SU-DHL-6 (cell line): ENCODE results near the gene APOF.

ENCODE experiments used
- H2AFZ ChIP-seq: fragments of 200-600 bp; sonication (generic); 2 replicates; pipeline ENCODE4 v1.6.1; 2014; ENCODE audit warnings: low read depth, mild to moderate bottlenecking, moderate library complexity, mixed read lengths, antibody characterized with exemption, low read length; ENCODE audit not compliant: severe bottlenecking
- H3F3A ChIP-seq: fragments of 200-600 bp; shearing (Covaris generic); 2 replicates; pipeline ENCODE4 v1.6.0; 2016; ENCODE audit warnings: antibody characterized with exemption, mild to moderate bottlenecking; ENCODE audit not compliant: insufficient read depth
- H3K27ac ChIP-seq: fragments of 200-600 bp; sonication (generic); 2 replicates; pipeline ENCODE4 v1.5.1; 2016; ENCODE audit warnings: low read depth, mild to moderate bottlenecking, low read length, moderate library complexity, mixed read lengths
- H3K27me3 ChIP-seq: fragments of 200-600 bp; sonication (generic), shearing (Covaris generic); 2 replicates; pipeline ENCODE4 v1.6.0; 2014; ENCODE audit warnings: mild to moderate bottlenecking, low read length
- H3K36me3 ChIP-seq: fragments of 200-600 bp; sonication (generic); 2 replicates; pipeline ENCODE4 v1.6.1; 2014; ENCODE audit warnings: mild to moderate bottlenecking, low read length, mixed read lengths
- H3K4me2 ChIP-seq: fragments of 300-600, 200-600 bp; shearing (Covaris generic), sonication (generic); 2 replicates; pipeline ENCODE4 v1.6.0; 2014; ENCODE audit warnings: low read length, low read depth, mild to moderate bottlenecking; ENCODE audit not compliant: poor library complexity, severe bottlenecking
- H3K4me3 ChIP-seq: fragments of 200-600 bp; sonication (generic); 2 replicates; pipeline ENCODE4 v1.5.1; 2014; ENCODE audit warnings: antibody characterized with exemption, low read length, mild to moderate bottlenecking, mixed read lengths; ENCODE audit not compliant: insufficient read depth, poor library complexity, severe bottlenecking
- H3K79me2 ChIP-seq: fragments of 200-600 bp; sonication (generic); 2 replicates; pipeline ENCODE4 v1.6.1; 2014; ENCODE audit warnings: mild to moderate bottlenecking, low read length, moderate library complexity; ENCODE audit not compliant: insufficient read depth
- H3K9ac ChIP-seq: fragments of 200-600 bp; sonication (generic); 2 replicates; pipeline ENCODE4 v1.7.0; 2014; ENCODE audit warnings: mild to moderate bottlenecking, low read length
- H3K9me2 ChIP-seq: fragments of 200-600 bp; sonication (generic); replicated peaks from 2 replicates; pipeline ENCODE4 v1.6.1; 2014; ENCODE audit warnings: low read length; ENCODE audit not compliant: insufficient read depth
- H3K9me3 ChIP-seq: fragments of 200-600 bp; sonication (generic); 2 replicates; pipeline ENCODE4 v1.6.1; 2014; ENCODE audit warnings: low read length, mixed read lengths; ENCODE audit not compliant: insufficient read depth
- H4K20me1 ChIP-seq: fragments of 200-600 bp; sonication (generic); 2 replicates; pipeline ENCODE4 v1.6.1; 2014; ENCODE audit warnings: low read depth, mild to moderate bottlenecking, antibody characterized with exemption, low read length, moderate library complexity, mixed read lengths
- EZH2phosphoT487 ChIP-seq: fragments of 200-600 bp; sonication (generic), shearing (Covaris generic); conservative IDR thresholded peaks from 2 replicates; pipeline ENCODE4 v1.6.1; 2018; ENCODE audit warnings: mild to moderate bottlenecking, antibody characterized with exemption, low read length, moderate library complexity, mixed read lengths
- TF ChIP-seq, protein P1 (sequence below): fragments of 200-600 bp; sonication (generic); IDR thresholded peaks from one replicate; pipeline ENCODE4 v1.5.1; 2017; ENCODE audit warnings: antibody characterized with exemption, mild to moderate bottlenecking, low read length, moderate library complexity; ENCODE audit not compliant: insufficient read depth, poor library complexity, severe bottlenecking

Gene APOF

GRCh38 chr12:56334490-56334793 is 28.2 kb downstream of the APOF start:
- Histone ChIP-seq H4K20me1 (no peaks in the 10 kb centered on the region), H3K9me2 (no peaks in the 10 kb centered on the region), H3K9ac (peak overlapping the region; percentile 76), H3K4me2 (peak overlapping the region; percentile 92), H3F3A (peaks cover 28% of the 10 kb centered on the region), H3K79me2 (peaks cover 11% of the 10 kb centered on the region), H3K4me3 (peak overlapping the region; percentile 70), H2AFZ (no peak overlapping the region), H3K27ac (peak overlapping the region; percentile 86), H3K36me3 (no peaks in the 10 kb centered on the region), H3K27me3 (no peaks in the 10 kb centered on the region), H3K9me3 (no peaks in the 10 kb centered on the region)
- no peak for TF ChIP-seq EZH2phosphoT487
- TF ChIP-seq, protein P1, sequence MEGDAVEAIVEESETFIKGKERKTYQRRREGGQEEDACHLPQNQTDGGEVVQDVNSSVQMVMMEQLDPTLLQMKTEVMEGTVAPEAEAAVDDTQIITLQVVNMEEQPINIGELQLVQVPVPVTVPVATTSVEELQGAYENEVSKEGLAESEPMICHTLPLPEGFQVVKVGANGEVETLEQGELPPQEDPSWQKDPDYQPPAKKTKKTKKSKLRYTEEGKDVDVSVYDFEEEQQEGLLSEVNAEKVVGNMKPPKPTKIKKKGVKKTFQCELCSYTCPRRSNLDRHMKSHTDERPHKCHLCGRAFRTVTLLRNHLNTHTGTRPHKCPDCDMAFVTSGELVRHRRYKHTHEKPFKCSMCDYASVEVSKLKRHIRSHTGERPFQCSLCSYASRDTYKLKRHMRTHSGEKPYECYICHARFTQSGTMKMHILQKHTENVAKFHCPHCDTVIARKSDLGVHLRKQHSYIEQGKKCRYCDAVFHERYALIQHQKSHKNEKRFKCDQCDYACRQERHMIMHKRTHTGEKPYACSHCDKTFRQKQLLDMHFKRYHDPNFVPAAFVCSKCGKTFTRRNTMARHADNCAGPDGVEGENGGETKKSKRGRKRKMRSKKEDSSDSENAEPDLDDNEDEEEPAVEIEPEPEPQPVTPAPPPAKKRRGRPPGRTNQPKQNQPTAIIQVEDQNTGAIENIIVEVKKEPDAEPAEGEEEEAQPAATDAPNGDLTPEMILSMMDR: no peak

- peak within 1 kb of the TSS; percentile 70 for H2AFZ ChIP-seq
- TF ChIP-seq, protein P1: no peak
- TF ChIP-seq EZH2phosphoT487: no peak
- peaks cover 28% of the 10 kb centered on the region for H3F3A ChIP-seq
- H3K36me3 ChIP-seq: no peaks in the 10 kb centered on the region
- H3K27me3 ChIP-seq: no peaks in the 10 kb centered on the region
- H3K79me2 ChIP-seq: peaks cover 11% of the 10 kb centered on the region
- no peaks in the 10 kb centered on the region for H3K9me3 ChIP-seq
- H3K27ac ChIP-seq: peak within 1 kb of the TSS; percentile 86
- H3K4me2 ChIP-seq: peak within 1 kb of the TSS; percentile 92
- no peaks in the 10 kb centered on the region for H4K20me1 ChIP-seq
- H3K4me3 ChIP-seq: peak within 1 kb of the TSS; percentile 71
- peak within 1 kb of the TSS; percentile 76 for H3K9ac ChIP-seq
- no peaks in the 10 kb centered on the region for H3K9me2 ChIP-seq
Observed at GRCh38 chr12:56333679-56334489, 28.8 kb downstream of the APOF start, which contains the start of gene PAN2. Gene PAN2 (minus strand): TSS chr12:56334000. CDS start chr12:56333094, 906 bp downstream.

DNA sequence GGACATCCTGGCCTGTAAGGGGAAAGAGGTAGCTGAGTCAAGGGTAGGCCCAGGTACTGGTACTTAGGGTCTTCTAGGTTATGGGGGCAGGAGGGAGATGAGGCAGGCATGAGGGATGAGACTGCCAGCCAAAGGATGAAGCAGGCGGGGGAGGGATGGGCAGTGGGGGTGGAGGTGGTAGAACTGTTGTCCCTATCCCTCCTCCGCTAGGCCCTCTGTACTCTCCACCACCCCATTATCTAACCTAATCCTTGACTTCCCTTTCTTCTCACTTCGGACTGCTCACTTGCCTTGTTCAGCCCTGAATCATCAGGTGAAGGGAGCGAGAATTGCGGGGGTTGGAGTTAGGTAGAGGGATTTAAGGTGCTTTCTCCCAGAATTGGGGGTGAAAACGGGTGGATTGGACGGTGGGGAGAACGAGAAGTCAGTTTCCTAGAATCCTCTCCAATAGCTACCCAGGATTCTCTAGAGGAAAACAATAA is 29.4 kb downstream of the APOF start:
- peak overlapping the region; percentile 92 for H3K4me2 ChIP-seq
- no peaks in the 10 kb centered on the region for H3K9me3 ChIP-seq
- peaks cover 11% of the 10 kb centered on the region for H3K79me2 ChIP-seq
- no peaks in the 10 kb centered on the region for H3K36me3 ChIP-seq
- no peak for TF ChIP-seq EZH2phosphoT487
- TF ChIP-seq, protein P1: no peak
- peak overlapping the region; percentile 76 for H3K9ac ChIP-seq
- no peaks in the 10 kb centered on the region for H3K9me2 ChIP-seq
- H3K4me3 ChIP-seq: peak overlapping the region; percentile 71
- peaks cover 27% of the 10 kb centered on the region for H3F3A ChIP-seq
- no peaks in the 10 kb centered on the region for H4K20me1 ChIP-seq
- peak overlapping the region; percentile 86 for H3K27ac ChIP-seq
- peak overlapping the region; percentile 70 for H2AFZ ChIP-seq
- H3K27me3 ChIP-seq: no peaks in the 10 kb centered on the region
